HG02763 (cell line): Measurements from ENCODE around the gene AGTRAP.

Source experiments
- ATAC-seq: cut with Tn5 transposase; IDR thresholded peaks from one replicate; pipeline ENCODE4 v1.9.1; 2021; ENCODE audit warnings: mild to moderate bottlenecking, moderate library complexity; ENCODE audit not compliant: unreplicated experiment

AGTRAP gene

GRCh38 chr1:11780380-11781147 is 44.6 kb downstream of the AGTRAP start:
- ATAC-seq, result no peak

GRCh38 chr1:11781297-11781696 is 45.4 kb downstream of the AGTRAP start:
- no peak for ATAC-seq

GRCh38 chr1:11782127-11782708 is 46.3 kb downstream of the AGTRAP start:
- no peak for ATAC-seq

- no peak for ATAC-seq
Observed at GRCh38 chr1:11783556-11783955, 47.6 kb downstream of the AGTRAP start.

- ATAC-seq, result no peak
Observed at GRCh38 chr1:11784256-11784992, 48.5 kb downstream of the AGTRAP start.

- ATAC-seq, result no peak
Observed at GRCh38 chr1:11784993-11785769, 49.2 kb downstream of the AGTRAP start.

- no peak for ATAC-seq
Observed at GRCh38 chr1:11786168-11786567, 50.2 kb downstream of the AGTRAP start.

- no peak for ATAC-seq
Observed at GRCh38 chr1:11787251-11787803, 51.4 kb downstream of the AGTRAP start.

- ATAC-seq, result no peak
Observed at GRCh38 chr1:11787804-11788436, 52.0 kb downstream of the AGTRAP start.

GRCh38 chr1:11788549-11789053 is 52.7 kb downstream of the AGTRAP start:
- no peak for ATAC-seq

- ATAC-seq, result no peak
Observed at GRCh38 chr1:11789126-11790067, 53.5 kb downstream of the AGTRAP start.

GRCh38 chr1:11790101-11790879 is 54.4 kb downstream of the AGTRAP start:
- no peak for ATAC-seq

GRCh38 chr1:11790880-11791715 is 55.2 kb downstream of the AGTRAP start:
- ATAC-seq, result no peak

GRCh38 chr1:11792106-11792505 is 56.2 kb downstream of the AGTRAP start:
- ATAC-seq, result no peak

GRCh38 chr1:11793819-11794218 is 57.9 kb downstream of the AGTRAP start:
- no peak for ATAC-seq

- no peak for ATAC-seq
Observed at GRCh38 chr1:11794446-11795237, 58.7 kb downstream of the AGTRAP start.
